K562 (cell line): ENCODE results near the gene PPM1H. TPM values are rescaled to one million over a fixed set of nuclear protein-coding genes. Genes with fewer than 3 reads are reported as not detected.

ENCODE experiments used
- ATAC-seq: fragments of 200-7000 bp; cut with Tn5 transposase; 3 replicates; pipeline ENCODE4 v1.9.1; 2020; ENCODE audit warnings: moderate library complexity
- BruUV-seq: library from RNA; stranded (reverse); fragments of 400-500 nt; replicated peaks from 2 replicates; lab custom pipeline; 2021; lab: Mats Ljungman, UMichigan
- CTCF ChIA-PET: fragments of 300-600 bp; formaldehyde crosslinking; extraction: SDS; loops from one replicate; lab custom pipeline; 2021; ENCODE audit warnings: low intra/inter-chr PET ratio; lab: Yijun Ruan, JAX
- POLR2A ChIA-PET: fragments of 300-600, 350-650 bp; sonication (Branson Sonifier 250); formaldehyde crosslinking; extraction: SDS; loops from one replicate; lab custom pipeline; 2021; ENCODE audit warnings: antibody characterized with exemption, inconsistent platforms; lab: Yijun Ruan, JAX
- DNase-seq, 4 experiments: peaks; one replicate each; pipeline versions ENCODE4 v3.0.0 to v3.0.0-alpha.2; 2011 to 2018; ENCODE audit warnings: low spot score in 3 of 4, mixed read lengths in 3 of 4; ENCODE audit errors: extremely low read depth in 1 of 4
- FAIRE-seq: peaks from 2 replicates; lab custom pipeline; 2011; peaks lifted over from hg19 to GRCh38; lab: Jason Lieb, UNC
- H2AFZ ChIP-seq: 2 replicates; pipeline ENCODE4 v1.6.0; 2011; ENCODE audit warnings: low read depth, low read length, control low read depth, inconsistent platforms
- H3K27ac ChIP-seq: fragments of 200-600 bp; 3 replicates; pipeline ENCODE4 v1.8.0; 2011; ENCODE audit warnings: low read depth, mild to moderate bottlenecking, control low read depth, inconsistent platforms, low read length, moderate library complexity, mixed read lengths; ENCODE audit errors: extremely low read depth
- H3K27me3 ChIP-seq, 2 experiments: fragments of 300-600 bp in 1 of 2; 2 replicates in 1 of 2; 3 replicates in 1 of 2; pipeline versions ENCODE4 v1.6.0 to v1.8.0; 2011; ENCODE audit warnings: inconsistent platforms in 2 of 2, low read length in 2 of 2, mild to moderate bottlenecking in 1 of 2, mixed read lengths in 1 of 2, moderate library complexity in 1 of 2; ENCODE audit not compliant: control insufficient read depth in 2 of 2, insufficient read depth in 2 of 2
- H3K36me3 ChIP-seq: fragments of 300-600 bp; 3 replicates; pipeline ENCODE4 v1.8.0; 2011; ENCODE audit warnings: mild to moderate bottlenecking, low read length, inconsistent platforms; ENCODE audit not compliant: control insufficient read depth, insufficient read depth
- H3K4me1 ChIP-seq, 2 experiments: fragments of 200-600 bp in 1 of 2; replicated peaks in 1 of 2; 2 replicates in 1 of 2; 3 replicates in 1 of 2; pipeline versions ENCODE4 v1.5.1 to v1.8.0; 2011; ENCODE audit warnings: inconsistent platforms in 2 of 2, low read length in 2 of 2, mild to moderate bottlenecking in 1 of 2, mixed read lengths in 1 of 2, moderate library complexity in 1 of 2; ENCODE audit not compliant: control insufficient read depth in 2 of 2, insufficient read depth in 2 of 2
- H3K4me2 ChIP-seq: 2 replicates; pipeline ENCODE4 v1.6.1; 2011; ENCODE audit warnings: low read length, control low read depth, inconsistent platforms, mixed read lengths; ENCODE audit not compliant: insufficient read depth
- H3K4me3 ChIP-seq: fragments of 200-600 bp; sonication (generic), shearing (Covaris generic); 2 replicates; pipeline ENCODE4 v1.5.1; 2016; ENCODE audit warnings: control low read depth, inconsistent platforms
- H3K79me2 ChIP-seq: fragments of 200-600 bp; 3 replicates; pipeline ENCODE4 v1.8.0; 2011; ENCODE audit warnings: low read length, inconsistent platforms; ENCODE audit not compliant: control insufficient read depth, insufficient read depth
- H3K9ac ChIP-seq, 2 experiments: 2 replicates each; pipeline versions ENCODE4 v1.6.0 to v1.6.1; 2011; ENCODE audit warnings: low read depth in 2 of 2, low read length in 2 of 2, control low read depth in 1 of 2, inconsistent platforms in 1 of 2, mild to moderate bottlenecking in 1 of 2, mixed read lengths in 1 of 2; ENCODE audit not compliant: insufficient read depth in 1 of 2
- H3K9me1 ChIP-seq: one replicate; pipeline ENCODE4 v1.6.0; 2011; ENCODE audit warnings: inconsistent platforms, mild to moderate bottlenecking, low read length, moderate library complexity; ENCODE audit not compliant: control insufficient read depth, insufficient read depth
- H3K9me3 ChIP-seq: replicated peaks from 2 replicates; pipeline ENCODE4 v1.5.1; 2011; ENCODE audit warnings: low read depth, low read length, inconsistent platforms; ENCODE audit not compliant: control insufficient read depth, insufficient read depth
- H4K20me1 ChIP-seq: replicated peaks from 2 replicates; pipeline ENCODE4 v1.6.1; 2011; ENCODE audit warnings: low read length, inconsistent platforms, mixed read lengths; ENCODE audit not compliant: control insufficient read depth, insufficient read depth
- CUX1 ChIP-seq: fragments of 200-800 bp; sonication (Bioruptor generic); IDR thresholded peaks from 2 replicates; pipeline ENCODE4 v1.6.1; 2016; ENCODE audit warnings: missing genetic modification characterization, missing compliant biosample characterization
- HMBOX1 ChIP-seq: sonication (generic); IDR thresholded peaks from 2 replicates; pipeline ENCODE4 v1.6.1; 2016
- WGBS: fragments of 100-300 bp; shearing (Covaris generic); methylation state at CpG from one replicate; pipeline ENCODE4 v1.1.6; 2016; ENCODE audit warnings: low coverage, mixed read lengths; ENCODE audit not compliant: insufficient coverage; ENCODE audit errors: missing lambda C conversion rate; 5-methylcytosine and 5-hydroxymethylcytosine counted together
- in situ Hi-C: fragments of 300-500 bp; cut with MboI; formaldehyde crosslinking; loops from 4 replicates; pipeline ENCODE4 v1.15.0; 2018; ENCODE audit warnings: inconsistent platforms, mixed read lengths
- intact Hi-C: fragments of 100-400 bp; cut with micrococcal nuclease; formaldehyde crosslinking; loops from 2 replicates; pipeline ENCODE4 v1.14.2; 2022
- polyA plus RNA-seq, 8 experiments: library from polyadenylated mRNA; depleted of rRNA in 4 of 8; stranded (reverse) in 5 of 8; unstranded in 3 of 8; fragments of >200 nt; fragmentation: Nextera tagmentation in 2 of 8; fragmentation: Illumina TruSeq in 1 of 8; extraction: Ambion mirVana in 2 of 8; extraction: Trizol in 1 of 8; gene quantifications; 2 replicates each; pipeline versions ENCODE4 v1.2.1 to v1.2.3, GENCODE V29; 2011 to 2014; ENCODE audit warnings: inconsistent platforms in 1 of 8, missing spikeins in 1 of 8
- total RNA-seq, 7 experiments: library from RNA; depleted of rRNA in 6 of 7; stranded (reverse); fragments of >200 nt in 6 of 7; fragmentation: Illumina TruSeq in 2 of 7; extraction: Trizol in 2 of 7; gene quantifications; 2 replicates each; pipeline versions ENCODE4 v1.2.1 to v1.2.3, GENCODE V29; 2011 to 2021; ENCODE audit warnings: low replicate concordance in 1 of 7

PPM1H gene
- total and polyA plus RNA-seq, 9 of the 15 experiments (the other 6 are each of a cell fraction or from before 2014, with no cell fraction given): 5.3 to 29.3 (median 11.3) TPM

- ChIA-PET POLR2A (interaction anchor here (1.5 kb wide), 1 partner anchor 24 kb away, joined by 3 read pairs; no protein-coding TSS in a partner anchor), CTCF (no interaction called here)
- H3K4me1 ChIP-seq: peaks cover 10% of the 10 kb centered on the region in 2 experiments; a peak in 4 of 5 replicates
- no peak overlapping the region for H3K27ac ChIP-seq
- H3K4me2 ChIP-seq: no peak overlapping the region
- peaks cover 62% of the 10 kb centered on the region for H3K79me2 ChIP-seq
- FAIRE-seq (no peak), DNase-seq (no peak), ATAC-seq (no peak)
- no peaks in the 10 kb centered on the region for H4K20me1 ChIP-seq
- H3K9me3 ChIP-seq: no peaks in the 10 kb centered on the region
- WGBS: 36% methylated on average over 2 of the region's 2 CpGs
- no peak for TF ChIP-seq CUX1 (CRISPR knock-in tag)
- 0 out of 2 replicates have a peak, but pooled peaks have one; percentile 17 for TF ChIP-seq HMBOX1
- H3K9ac ChIP-seq: no peak overlapping the region
- intact Hi-C loops: no loop called here
- no peak overlapping the region for H3K4me3 ChIP-seq
- no peak overlapping the region for H2AFZ ChIP-seq
- no peaks in the 10 kb centered on the region for H3K9me1 ChIP-seq
- no TSS peak for BruUV-seq
- in situ Hi-C loops: no loop called here
- no peaks in the 10 kb centered on the region for H3K27me3 ChIP-seq
- peaks cover 6% of the 10 kb centered on the region; the same call in 1 of the 3 replicates for H3K36me3 ChIP-seq
Observed at GRCh38 chr12:62928632-62929031, 6.3 kb downstream of the PPM1H start.
